Panc1 (cell line): Measurements from ENCODE around the gene ATG9A. TPM values are rescaled to one million over a fixed set of nuclear protein-coding genes. Genes with fewer than 3 reads are reported as not detected.

Source experiments
- ATAC-seq: fragments of 200-7000 bp; cut with Tn5 transposase; 2 replicates; pipeline ENCODE4 v1.9.1; 2020; ENCODE audit warnings: mild to moderate bottlenecking, moderate library complexity
- BruUV-seq: library from RNA; stranded (reverse); fragments of 400-500 nt; replicated peaks from 2 replicates; lab custom pipeline; 2021; lab: Mats Ljungman, UMichigan
- CTCF ChIA-PET: fragments of 300-600 bp; sonication (Branson Sonifier 250); formaldehyde crosslinking; loops from one replicate; lab custom pipeline; 2022; ENCODE audit warnings: antibody characterized with exemption; lab: Charles Lee
- POLR2A ChIA-PET: fragments of 300-600 bp; sonication (Branson Sonifier 250); formaldehyde crosslinking; loops from one replicate; lab custom pipeline; 2022; ENCODE audit warnings: antibody characterized with exemption; lab: Charles Lee
- DNase-seq: peaks from one replicate; pipeline ENCODE4 v3.0.0-alpha.2; 2010; ENCODE audit warnings: low read depth, low spot score
- H3K27ac ChIP-seq: 2 replicates; pipeline ENCODE4 v1.5.1; 2011; ENCODE audit warnings: mild to moderate bottlenecking, low read length, inconsistent platforms
- H3K27me3 ChIP-seq: fragments of 200-500 bp; sonication (Bioruptor generic); 2 replicates; pipeline ENCODE4 v1.6.0; 2014; ENCODE audit warnings: low read length, inconsistent platforms; ENCODE audit not compliant: control insufficient read depth, insufficient read depth
- H3K36me3 ChIP-seq: fragments of 200-500 bp; sonication (Bioruptor generic); 2 replicates; pipeline ENCODE4 v1.5.1; 2014; ENCODE audit warnings: inconsistent platforms, mild to moderate bottlenecking, low read length, moderate library complexity; ENCODE audit not compliant: control insufficient read depth, insufficient read depth
- H3K4me1 ChIP-seq: 2 replicates; pipeline ENCODE4 v1.5.1; 2011; ENCODE audit warnings: inconsistent platforms, mild to moderate bottlenecking, low read length, moderate library complexity; ENCODE audit not compliant: control insufficient read depth, insufficient read depth
- H3K4me3 ChIP-seq, 2 experiments: 2 replicates each; pipeline ENCODE4 v1.5.1; 2011 to 2012; ENCODE audit warnings: low read depth in 2 of 2, low read length in 2 of 2, mild to moderate bottlenecking in 2 of 2, inconsistent platforms in 1 of 2, moderate library complexity in 1 of 2
- H3K9me3 ChIP-seq: fragments of 200-500 bp; sonication (Bioruptor generic); 2 replicates; pipeline ENCODE4 v1.5.1; 2014; ENCODE audit warnings: low read depth, mild to moderate bottlenecking, inconsistent platforms, low read length, moderate library complexity; ENCODE audit not compliant: control insufficient read depth, insufficient read depth
- POLR2AphosphoS5 ChIP-seq: IDR thresholded peaks from 2 replicates; pipeline ENCODE4 v1.6.1; 2012; ENCODE audit warnings: mild to moderate bottlenecking, low read depth, low read length, moderate library complexity
- SIN3A ChIP-seq: IDR thresholded peaks from 2 replicates; pipeline ENCODE4 v1.6.1; 2012; ENCODE audit warnings: low read depth, mild to moderate bottlenecking, low read length, moderate library complexity, borderline replicate concordance; ENCODE audit not compliant: insufficient read depth
- TCF7L2 ChIP-seq: IDR thresholded peaks from 2 replicates; pipeline ENCODE4 v1.6.1; 2011; ENCODE audit warnings: mild to moderate bottlenecking, low read depth, low read length, inconsistent platforms
- in situ Hi-C: cut with HindIII; loops from 2 replicates; pipeline ENCODE4 v1.10.0; 2016; ENCODE audit warnings: low sequenced_read_pairs, low pct_unique_long_range_greater_than_20kb
- intact Hi-C: fragments of 100-400 bp; cut with micrococcal nuclease; formaldehyde crosslinking; loops from one replicate; pipeline ENCODE4 v1.10.0; 2022; ENCODE audit not compliant: unreplicated experiment
- total RNA-seq: library from RNA; stranded (reverse); gene quantifications from one replicate; pipeline ENCODE4 v1.2.1, GENCODE V29; 2021; ENCODE audit not compliant: unreplicated experiment
- TF ChIP-seq, protein P1 (sequence below): fragments of 450-650 bp; IDR thresholded peaks from 2 replicates; pipeline ENCODE4 v1.5.1; 2017; ENCODE audit warnings: mild to moderate bottlenecking
- TF ChIP-seq, protein P2 (sequence below), 2 experiments: IDR thresholded peaks; 2 replicates each; pipeline ENCODE4 v1.6.1; 2011 to 2012; ENCODE audit warnings: low read depth in 2 of 2, control low read depth in 1 of 2, low read length in 1 of 2, mild to moderate bottlenecking in 1 of 2, moderate library complexity in 1 of 2; ENCODE audit not compliant: insufficient read depth in 1 of 2

The ATG9A gene
- total RNA-seq, 1 experiment from 2014 or later = 75.1 TPM

DNA sequence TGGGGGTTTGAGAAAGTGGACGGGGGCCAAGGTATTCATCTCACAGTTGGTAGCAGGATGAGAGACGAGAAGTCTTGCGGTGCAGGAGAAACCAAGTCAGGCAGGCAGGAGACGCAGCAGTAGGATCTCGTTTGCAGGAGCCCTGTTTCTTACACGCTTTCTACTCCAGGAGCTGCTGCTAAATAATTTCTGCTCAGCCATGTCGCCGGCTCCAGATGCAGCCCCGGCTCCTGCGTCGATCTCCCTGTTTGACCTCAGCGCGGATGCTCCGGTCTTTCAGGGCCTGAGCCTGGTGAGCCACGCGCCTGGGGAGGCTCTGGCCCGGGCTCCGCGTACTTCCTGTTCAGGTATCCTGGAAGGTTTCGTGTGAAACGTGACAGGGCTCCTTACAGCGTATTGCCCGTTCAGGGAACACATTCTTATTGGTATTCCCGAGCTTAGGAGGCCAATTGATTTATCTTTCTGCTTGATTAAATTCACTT is 664 bp upstream of the ATG9A start:
- no peak for DNase-seq
- peak; percentile 15 for ATAC-seq
- no peak for TF ChIP-seq TCF7L2
- CTCF ChIA-PET = interaction anchor here (0.6 kb wide), 1 partner anchor 194 kb away, joined by 3 read pairs; no protein-coding TSS in a partner anchor
- intact Hi-C loops (no loop called here), in situ Hi-C loops (no loop called here)
- Histone ChIP-seq H3K9me3 (no peaks in the 10 kb centered on the region), H3K27ac (peak overlapping the region; percentile 90), H3K27me3 (no peaks in the 10 kb centered on the region), H3K4me1 (peaks cover 8% of the 10 kb centered on the region), H3K4me3 (peak overlapping the region; percentile 98 to 99), H3K36me3 (peaks cover 8% of the 10 kb centered on the region; the same call in 1 of the 2 replicates)
- POLR2A ChIA-PET = interaction anchor here (2.1 kb wide), 1 partner anchor 15 kb away, joined by 11 read pairs; the partner anchor contains the start of genes GLB1L and STK16
- BruUV-seq = TSS peak; percentile 70

DNA sequence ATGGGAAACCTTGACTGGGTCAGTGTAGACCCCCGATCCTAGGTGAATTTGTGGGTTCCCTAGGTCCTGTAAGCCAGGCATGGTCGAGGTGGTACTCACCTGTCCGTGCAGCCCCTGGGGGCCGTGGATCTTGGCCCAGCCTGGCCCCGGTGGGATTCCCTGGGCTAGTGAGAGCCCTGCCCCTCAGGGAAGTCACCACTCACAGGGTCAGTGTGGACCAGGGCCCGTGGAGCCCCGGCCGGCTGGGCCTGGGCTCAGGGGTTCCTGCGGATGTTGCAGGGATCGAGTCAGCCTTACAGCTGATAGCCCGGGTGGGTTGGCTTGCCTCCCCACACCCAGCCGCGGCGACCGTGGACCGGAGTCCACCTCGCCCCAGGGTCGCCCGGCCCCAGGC is 528 bp downstream of the ATG9A start:
- DNase-seq (no peak), ATAC-seq (peak; percentile 43)
- intact Hi-C loops = no loop called here
- Histone ChIP-seq H3K36me3 (peaks cover 13% of the 10 kb centered on the region; the same call in 1 of the 2 replicates), H3K27me3 (no peaks in the 10 kb centered on the region), H3K4me1 (peaks cover 8% of the 10 kb centered on the region), H3K9me3 (no peaks in the 10 kb centered on the region), H3K27ac (peak overlapping the region; percentile 91), H3K4me3 (peak overlapping the region; percentile 98 to 99)
- in situ Hi-C loops = no loop called here
- no TSS peak for BruUV-seq
- CTCF ChIA-PET = no interaction called here
- POLR2A ChIA-PET = interaction anchor here (0.6 to 2.1 kb wide), 2 partner anchors 16 to 52 kb away, joined by 6 to 11 read pairs; partner anchors contain the start of genes CNPPD1, GLB1L and STK16
- no peak for TF ChIP-seq SIN3A
- TF ChIP-seq POLR2AphosphoS5 = no peak
- no peak for TF ChIP-seq TCF7L2
- TF ChIP-seq, protein P1, sequence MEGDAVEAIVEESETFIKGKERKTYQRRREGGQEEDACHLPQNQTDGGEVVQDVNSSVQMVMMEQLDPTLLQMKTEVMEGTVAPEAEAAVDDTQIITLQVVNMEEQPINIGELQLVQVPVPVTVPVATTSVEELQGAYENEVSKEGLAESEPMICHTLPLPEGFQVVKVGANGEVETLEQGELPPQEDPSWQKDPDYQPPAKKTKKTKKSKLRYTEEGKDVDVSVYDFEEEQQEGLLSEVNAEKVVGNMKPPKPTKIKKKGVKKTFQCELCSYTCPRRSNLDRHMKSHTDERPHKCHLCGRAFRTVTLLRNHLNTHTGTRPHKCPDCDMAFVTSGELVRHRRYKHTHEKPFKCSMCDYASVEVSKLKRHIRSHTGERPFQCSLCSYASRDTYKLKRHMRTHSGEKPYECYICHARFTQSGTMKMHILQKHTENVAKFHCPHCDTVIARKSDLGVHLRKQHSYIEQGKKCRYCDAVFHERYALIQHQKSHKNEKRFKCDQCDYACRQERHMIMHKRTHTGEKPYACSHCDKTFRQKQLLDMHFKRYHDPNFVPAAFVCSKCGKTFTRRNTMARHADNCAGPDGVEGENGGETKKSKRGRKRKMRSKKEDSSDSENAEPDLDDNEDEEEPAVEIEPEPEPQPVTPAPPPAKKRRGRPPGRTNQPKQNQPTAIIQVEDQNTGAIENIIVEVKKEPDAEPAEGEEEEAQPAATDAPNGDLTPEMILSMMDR = no peak
- TF ChIP-seq, protein P2, sequence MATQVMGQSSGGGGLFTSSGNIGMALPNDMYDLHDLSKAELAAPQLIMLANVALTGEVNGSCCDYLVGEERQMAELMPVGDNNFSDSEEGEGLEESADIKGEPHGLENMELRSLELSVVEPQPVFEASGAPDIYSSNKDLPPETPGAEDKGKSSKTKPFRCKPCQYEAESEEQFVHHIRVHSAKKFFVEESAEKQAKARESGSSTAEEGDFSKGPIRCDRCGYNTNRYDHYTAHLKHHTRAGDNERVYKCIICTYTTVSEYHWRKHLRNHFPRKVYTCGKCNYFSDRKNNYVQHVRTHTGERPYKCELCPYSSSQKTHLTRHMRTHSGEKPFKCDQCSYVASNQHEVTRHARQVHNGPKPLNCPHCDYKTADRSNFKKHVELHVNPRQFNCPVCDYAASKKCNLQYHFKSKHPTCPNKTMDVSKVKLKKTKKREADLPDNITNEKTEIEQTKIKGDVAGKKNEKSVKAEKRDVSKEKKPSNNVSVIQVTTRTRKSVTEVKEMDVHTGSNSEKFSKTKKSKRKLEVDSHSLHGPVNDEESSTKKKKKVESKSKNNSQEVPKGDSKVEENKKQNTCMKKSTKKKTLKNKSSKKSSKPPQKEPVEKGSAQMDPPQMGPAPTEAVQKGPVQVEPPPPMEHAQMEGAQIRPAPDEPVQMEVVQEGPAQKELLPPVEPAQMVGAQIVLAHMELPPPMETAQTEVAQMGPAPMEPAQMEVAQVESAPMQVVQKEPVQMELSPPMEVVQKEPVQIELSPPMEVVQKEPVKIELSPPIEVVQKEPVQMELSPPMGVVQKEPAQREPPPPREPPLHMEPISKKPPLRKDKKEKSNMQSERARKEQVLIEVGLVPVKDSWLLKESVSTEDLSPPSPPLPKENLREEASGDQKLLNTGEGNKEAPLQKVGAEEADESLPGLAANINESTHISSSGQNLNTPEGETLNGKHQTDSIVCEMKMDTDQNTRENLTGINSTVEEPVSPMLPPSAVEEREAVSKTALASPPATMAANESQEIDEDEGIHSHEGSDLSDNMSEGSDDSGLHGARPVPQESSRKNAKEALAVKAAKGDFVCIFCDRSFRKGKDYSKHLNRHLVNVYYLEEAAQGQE (IDR thresholded peaks at IDR 0.05; ENCODE audit: insufficient read depth in 1 of 2, low read depth in 2 of 2, low read length in 1 of 2) = no peak
